ENCODE results near the gene TUFT1.

TUFT1 gene

DNA sequence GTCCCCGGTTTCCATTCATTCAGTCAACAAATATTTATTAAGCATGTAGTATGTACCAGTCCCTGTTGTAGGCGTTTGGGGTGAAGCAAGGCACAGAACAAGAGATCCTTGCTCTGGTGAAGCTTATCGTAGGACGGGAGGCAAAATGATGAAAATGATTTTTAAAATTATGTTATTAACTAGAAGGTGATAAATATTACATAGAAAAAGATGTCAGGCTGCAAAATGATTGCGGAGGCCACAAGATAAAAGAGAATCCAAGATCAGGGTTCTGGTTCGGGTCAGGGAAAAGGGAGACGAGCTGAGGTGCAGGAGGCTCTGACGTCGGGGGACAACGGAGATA is 29.5 kb upstream of the TUFT1 start:
- TF ChIP-seq, protein P1, sequence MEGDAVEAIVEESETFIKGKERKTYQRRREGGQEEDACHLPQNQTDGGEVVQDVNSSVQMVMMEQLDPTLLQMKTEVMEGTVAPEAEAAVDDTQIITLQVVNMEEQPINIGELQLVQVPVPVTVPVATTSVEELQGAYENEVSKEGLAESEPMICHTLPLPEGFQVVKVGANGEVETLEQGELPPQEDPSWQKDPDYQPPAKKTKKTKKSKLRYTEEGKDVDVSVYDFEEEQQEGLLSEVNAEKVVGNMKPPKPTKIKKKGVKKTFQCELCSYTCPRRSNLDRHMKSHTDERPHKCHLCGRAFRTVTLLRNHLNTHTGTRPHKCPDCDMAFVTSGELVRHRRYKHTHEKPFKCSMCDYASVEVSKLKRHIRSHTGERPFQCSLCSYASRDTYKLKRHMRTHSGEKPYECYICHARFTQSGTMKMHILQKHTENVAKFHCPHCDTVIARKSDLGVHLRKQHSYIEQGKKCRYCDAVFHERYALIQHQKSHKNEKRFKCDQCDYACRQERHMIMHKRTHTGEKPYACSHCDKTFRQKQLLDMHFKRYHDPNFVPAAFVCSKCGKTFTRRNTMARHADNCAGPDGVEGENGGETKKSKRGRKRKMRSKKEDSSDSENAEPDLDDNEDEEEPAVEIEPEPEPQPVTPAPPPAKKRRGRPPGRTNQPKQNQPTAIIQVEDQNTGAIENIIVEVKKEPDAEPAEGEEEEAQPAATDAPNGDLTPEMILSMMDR (IDR thresholded peaks at IDR 0.05; ENCODE audit: control extremely low read depth, extremely low read depth, low read depth, missing control alignments): no peak
- ChIA-PET CTCF (interaction anchor here (1.4 to 2.1 kb wide), 4 partner anchors 10 to 29 kb away, joined by 3 to 8 read pairs (median 6); no protein-coding TSS in a partner anchor), POLR2A (no interaction called here)
- no peak for DNase-seq (ENCODE audit: extremely low spot score)

- peak; percentile 88 for DNase-seq (ENCODE audit: extremely low spot score)
- ChIA-PET CTCF (interaction anchor here (1.2 to 2.1 kb wide), 4 partner anchors 9 to 40 kb away, joined by 3 to 8 read pairs (median 4); no protein-coding TSS in a partner anchor), POLR2A (no interaction called here)
- TF ChIP-seq, protein P1 (IDR thresholded peaks at IDR 0.05; ENCODE audit: control extremely low read depth, extremely low read depth, low read depth, missing control alignments): no peak
Measured at GRCh38 chr1:151510957-151511635, 29.0 kb upstream of the TUFT1 start, which contains the start of gene CGN. CGN (plus strand) TSS chr1:151511387; CDS start chr1:151518520, 7,133 bp downstream.

- CTCF ChIA-PET: interaction anchor here (1.2 to 2.1 kb wide), 4 partner anchors 8 to 40 kb away, joined by 3 to 8 read pairs (median 4); no protein-coding TSS in a partner anchor
- TF ChIP-seq, protein P1 (IDR thresholded peaks at IDR 0.05; ENCODE audit: control extremely low read depth, extremely low read depth, low read depth, missing control alignments): no peak
- no peak for DNase-seq (ENCODE audit: extremely low spot score)
- POLR2A ChIA-PET: no interaction called here
Measured at GRCh38 chr1:151511636-151512215, 28.4 kb upstream of the TUFT1 start.

DNA sequence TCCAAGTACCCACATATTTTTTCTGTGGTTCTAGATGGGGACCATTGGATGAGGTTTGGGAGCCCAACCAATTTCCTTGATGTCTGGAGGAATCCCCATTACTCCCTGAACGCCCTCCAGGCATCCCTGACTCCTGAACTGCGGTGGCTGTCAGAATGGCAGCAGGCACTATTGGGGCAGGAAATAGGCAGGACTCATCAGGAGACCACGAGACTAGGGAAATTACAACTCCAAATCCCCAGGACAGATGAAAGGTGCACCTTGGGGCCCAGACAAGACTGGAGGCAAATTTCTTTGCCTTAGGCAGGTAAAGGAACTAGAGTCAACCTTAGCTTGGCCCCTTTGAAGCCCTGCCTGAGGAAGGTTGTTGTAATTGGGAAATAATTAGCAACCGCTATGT is 27.8 kb upstream of the TUFT1 start:
- CTCF ChIA-PET: interaction anchor here (1.2 to 1.5 kb wide), 2 partner anchors 8 to 41 kb away, joined by 4 to 8 read pairs; no protein-coding TSS in a partner anchor
- POLR2A ChIA-PET: no interaction called here
- TF ChIP-seq, protein P1 (IDR thresholded peaks at IDR 0.05; ENCODE audit: control extremely low read depth, extremely low read depth, low read depth, missing control alignments): no peak
- DNase-seq (ENCODE audit: extremely low spot score): no peak

DNA sequence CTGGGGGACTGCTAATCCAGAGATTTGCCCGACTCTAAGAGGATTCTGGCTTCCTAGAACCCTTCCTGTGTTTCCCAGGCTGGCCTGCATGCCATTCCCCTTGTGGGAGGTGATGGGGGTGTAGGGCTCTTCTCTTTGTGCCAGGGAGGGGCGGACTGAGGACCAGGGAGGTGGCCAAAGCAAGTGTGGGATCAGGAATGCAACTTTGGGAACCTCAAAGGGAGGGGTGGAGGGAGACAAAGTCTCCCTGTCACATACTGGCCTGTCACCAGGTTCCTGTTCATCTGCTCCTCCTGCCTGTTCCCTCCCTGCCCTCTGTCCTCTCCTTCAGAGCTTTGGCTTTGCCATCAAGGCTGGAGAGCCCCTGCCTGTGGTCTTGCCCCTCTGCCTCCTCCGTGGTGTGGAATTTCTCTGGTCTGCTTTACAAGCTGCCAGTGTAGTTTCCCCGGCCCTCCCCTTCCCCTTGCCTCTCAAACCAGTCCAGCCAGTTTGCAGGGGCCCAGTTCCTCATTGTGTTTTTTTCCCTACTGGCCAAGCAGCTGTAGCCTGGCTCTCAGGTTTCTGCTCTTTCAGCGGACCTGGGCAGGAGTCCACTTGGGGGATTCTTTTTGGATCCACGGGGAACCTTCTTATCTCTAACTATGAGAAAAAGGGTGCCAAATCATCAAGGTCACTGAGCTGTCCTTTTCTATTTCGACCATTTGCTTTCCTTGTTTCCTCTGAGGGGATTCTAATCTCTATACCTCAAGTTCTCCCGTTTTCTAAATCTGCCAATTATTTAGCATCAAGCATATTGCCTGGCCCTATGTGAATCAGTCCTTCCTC is 27.1 kb upstream of the TUFT1 start:
- POLR2A ChIA-PET: no interaction called here
- CTCF ChIA-PET: interaction anchor here (0.9 kb wide), 1 partner anchor 23 kb away, joined by 3 read pairs; no protein-coding TSS in a partner anchor
- TF ChIP-seq, protein P1 (IDR thresholded peaks at IDR 0.05; ENCODE audit: control extremely low read depth, extremely low read depth, low read depth, missing control alignments): no peak
- no peak for DNase-seq (ENCODE audit: extremely low spot score)

GRCh38 chr1:151513626-151514121 is 26.4 kb upstream of the TUFT1 start:
- POLR2A ChIA-PET: no interaction called here
- TF ChIP-seq, protein P1 (IDR thresholded peaks at IDR 0.05; ENCODE audit: control extremely low read depth, extremely low read depth, low read depth, missing control alignments): no peak
- CTCF ChIA-PET: interaction anchor here (0.9 kb wide), 1 partner anchor 22 kb away, joined by 3 read pairs; no protein-coding TSS in a partner anchor
- DNase-seq (ENCODE audit: extremely low spot score): no peak

All from GM10248 (cell line).